Measurements from ENCODE around the gene PODNL1. TPM values are rescaled to one million over a fixed set of nuclear protein-coding genes. Genes with fewer than 3 reads are reported as not detected.

The PODNL1 gene
- 0.10 and 0.42 TPM in 2 replicates for total RNA-seq

- intact Hi-C loops (cut with micrococcal nuclease): no loop called here
Measured at GRCh38 chr19:13938301-13939064, at the start of gene PODNL1. Gene PODNL1, minus strand, starts transcription at chr19:13938417. Its CDS starts 236 bp downstream, at chr19:13938181.

- intact Hi-C loops (cut with micrococcal nuclease): loop anchor here (5.0 kb wide), 1 partner anchor 1140 kb away; a partner anchor contains a TSS
Measured at GRCh38 chr19:13987101-13987890, 49.1 kb upstream of the PODNL1 start.

- intact Hi-C loops (cut with micrococcal nuclease): loop anchor here (1.0 to 5.0 kb wide), 7 partner anchors 16 to 1141 kb away; partner anchors contain the start of genes DCAF15, PRKACA and RFX1
Measured at GRCh38 chr19:13986348-13986904, 48.2 kb upstream of the PODNL1 start.

- intact Hi-C loops (cut with micrococcal nuclease): loop anchor here (1.0 to 5.0 kb wide), 7 partner anchors 16 to 1141 kb away; partner anchors contain the start of genes DCAF15, PRKACA and RFX1
Measured at GRCh38 chr19:13985771-13986347, 47.6 kb upstream of the PODNL1 start.

GRCh38 chr19:13984875-13985741, 46.9 kb upstream of the PODNL1 start:
- intact Hi-C loops (cut with micrococcal nuclease): loop anchor here (5.0 kb wide), 1 partner anchor 1142 kb away; a partner anchor contains a TSS

GRCh38 chr19:13984186-13984585, 46.0 kb upstream of the PODNL1 start:
- intact Hi-C loops (cut with micrococcal nuclease): no loop called here

- intact Hi-C loops (cut with micrococcal nuclease): no loop called here
Measured at GRCh38 chr19:13983213-13983889, 45.1 kb upstream of the PODNL1 start.

GRCh38 chr19:13982773-13983172, 44.6 kb upstream of the PODNL1 start:
- intact Hi-C loops (cut with micrococcal nuclease): no loop called here

GRCh38 chr19:13981988-13982501, 43.8 kb upstream of the PODNL1 start:
- intact Hi-C loops (cut with micrococcal nuclease): no loop called here

- intact Hi-C loops (cut with micrococcal nuclease): no loop called here
Measured at GRCh38 chr19:13981467-13981866, 43.2 kb upstream of the PODNL1 start.

GRCh38 chr19:13981021-13981420, 42.8 kb upstream of the PODNL1 start:
- intact Hi-C loops (cut with micrococcal nuclease): no loop called here

GRCh38 chr19:13980340-13980739, 42.1 kb upstream of the PODNL1 start:
- intact Hi-C loops (cut with micrococcal nuclease): no loop called here

- intact Hi-C loops (cut with micrococcal nuclease): no loop called here
Measured at GRCh38 chr19:13979686-13980085, 41.5 kb upstream of the PODNL1 start.

GRCh38 chr19:13979244-13979615, 41.0 kb upstream of the PODNL1 start:
- intact Hi-C loops (cut with micrococcal nuclease): no loop called here

- intact Hi-C loops (cut with micrococcal nuclease): no loop called here
Measured at GRCh38 chr19:13978351-13979243, 40.4 kb upstream of the PODNL1 start.

GRCh38 chr19:13977803-13978202, 39.6 kb upstream of the PODNL1 start:
- intact Hi-C loops (cut with micrococcal nuclease): no loop called here

- intact Hi-C loops (cut with micrococcal nuclease): no loop called here
Measured at GRCh38 chr19:13976446-13976845, 38.2 kb upstream of the PODNL1 start.

- intact Hi-C loops (cut with micrococcal nuclease): no loop called here
Measured at GRCh38 chr19:13975870-13976269, 37.7 kb upstream of the PODNL1 start.

- intact Hi-C loops (cut with micrococcal nuclease): no loop called here
Measured at GRCh38 chr19:13974073-13974472, 35.9 kb upstream of the PODNL1 start.
